BLaER1 (cell line): ENCODE data around the gene BRD3.
"Not testable (repeated sequence)": the region's sequence is repeated elsewhere in the genome, so short reads cannot be mapped to it uniquely, and the experiment has no call there.

ENCODE experiments used
- H3K27ac ChIP-seq: shearing (Covaris generic); formaldehyde crosslinking; 2 replicates; pipeline ENCODE4 v1.8.1; 2022
- H3K27me3 ChIP-seq: shearing (Covaris generic); formaldehyde crosslinking; 2 replicates; pipeline ENCODE4 v1.8.1; 2022
- H3K36me3 ChIP-seq: shearing (Covaris generic); formaldehyde crosslinking; 2 replicates; pipeline ENCODE4 v1.8.1; 2022
- H3K4me1 ChIP-seq: shearing (Covaris generic); formaldehyde crosslinking; 2 replicates; pipeline ENCODE4 v1.8.1; 2022
- H3K4me2 ChIP-seq: shearing (Covaris generic); formaldehyde crosslinking; 2 replicates; pipeline ENCODE4 v1.8.1; 2022
- H3K4me3 ChIP-seq: shearing (Covaris generic); formaldehyde crosslinking; 2 replicates; pipeline ENCODE4 v1.8.1; 2022
- H3K9ac ChIP-seq: shearing (Covaris generic); formaldehyde crosslinking; 2 replicates; pipeline ENCODE4 v1.8.1; 2022
- H3K9me3 ChIP-seq: shearing (Covaris generic); formaldehyde crosslinking; 2 replicates; pipeline ENCODE4 v1.8.1; 2022
- H4K20me1 ChIP-seq: shearing (Covaris generic); formaldehyde crosslinking; 2 replicates; pipeline ENCODE4 v1.8.1; 2022
- Cebpa-rat ChIP-seq: shearing (Covaris generic); IDR thresholded peaks from 2 replicates; pipeline ENCODE4 v1.8.1; 2022

Gene BRD3

GRCh38 chr9:134088063-134088725 lies 20.4 kb upstream of the BRD3 start:
- Histone ChIP-seq H3K4me2 (no peak overlapping the region), H3K4me1 (no peaks in the 10 kb centered on the region), H3K27ac (no peak overlapping the region), H3K27me3 (no peaks in the 10 kb centered on the region), H3K4me3 (no peak overlapping the region), H4K20me1 (no peaks in the 10 kb centered on the region), H3K9ac (no peak overlapping the region), H3K9me3 (peaks cover 10% of the 10 kb centered on the region; the same call in 1 of the 2 replicates), H3K36me3 (no peaks in the 10 kb centered on the region)
- TF ChIP-seq Cebpa-rat = no peak

- Histone ChIP-seq H3K27ac (no peak overlapping the region), H4K20me1 (no peaks in the 10 kb centered on the region), H3K9ac (no peak overlapping the region), H3K4me2 (no peak overlapping the region), H3K36me3 (no peaks in the 10 kb centered on the region), H3K4me3 (no peak overlapping the region), H3K9me3 (peaks cover 19% of the 10 kb centered on the region), H3K27me3 (no peaks in the 10 kb centered on the region), H3K4me1 (no peaks in the 10 kb centered on the region)
- no peak for TF ChIP-seq Cebpa-rat
Observed at GRCh38 chr9:134085674-134086073, 17.8 kb upstream of the BRD3 start.

- H3K9me3 ChIP-seq = peaks cover 36% of the 10 kb centered on the region
- H4K20me1 ChIP-seq = no peaks in the 10 kb centered on the region
- no peaks in the 10 kb centered on the region for H3K4me1 ChIP-seq
- H3K27me3 ChIP-seq = no peaks in the 10 kb centered on the region
- no peak overlapping the region for H3K27ac ChIP-seq
- no peaks in the 10 kb centered on the region for H3K36me3 ChIP-seq
- H3K9ac ChIP-seq = no peak overlapping the region
- TF ChIP-seq Cebpa-rat = no peak
- no peak overlapping the region for H3K4me2 ChIP-seq
- no peak overlapping the region for H3K4me3 ChIP-seq
Observed at GRCh38 chr9:134083451-134083850, 15.6 kb upstream of the BRD3 start.

GRCh38 chr9:134076644-134077043 lies 8.8 kb upstream of the BRD3 start:
- Histone ChIP-seq H3K27me3 (no peaks in the 10 kb centered on the region), H3K4me1 (no peaks in the 10 kb centered on the region), H3K36me3 (no peaks in the 10 kb centered on the region), H3K4me2 (no peak overlapping the region), H3K9me3 (peaks cover 44% of the 10 kb centered on the region), H3K4me3 (no peak overlapping the region), H3K9ac (no peak overlapping the region), H4K20me1 (no peaks in the 10 kb centered on the region), H3K27ac (no peak overlapping the region)
- TF ChIP-seq Cebpa-rat = no peak

- not testable (repeated sequence) for H3K4me3 ChIP-seq, H3K27ac ChIP-seq, H3K4me2 ChIP-seq, H3K4me1 ChIP-seq, H3K36me3 ChIP-seq, H3K9ac ChIP-seq, H3K27me3 ChIP-seq, H4K20me1 ChIP-seq
- peaks cover 35% of the 10 kb centered on the region for H3K9me3 ChIP-seq
Observed at GRCh38 chr9:134075689-134076088, 7.9 kb upstream of the BRD3 start.

- H3K9ac ChIP-seq = no peak overlapping the region
- no peaks in the 10 kb centered on the region for H3K27me3 ChIP-seq
- no peaks in the 10 kb centered on the region for H4K20me1 ChIP-seq
- no peak overlapping the region for H3K4me2 ChIP-seq
- no peak overlapping the region for H3K27ac ChIP-seq
- no peaks in the 10 kb centered on the region for H3K36me3 ChIP-seq
- peaks cover 10% of the 10 kb centered on the region for H3K4me1 ChIP-seq
- H3K4me3 ChIP-seq = no peak overlapping the region
- TF ChIP-seq Cebpa-rat = no peak
- H3K9me3 ChIP-seq = peaks cover 18% of the 10 kb centered on the region
Observed at GRCh38 chr9:134073500-134073899, 5.7 kb upstream of the BRD3 start.

- not testable (repeated sequence) for H3K36me3 ChIP-seq, H3K27ac ChIP-seq, H3K9ac ChIP-seq, H4K20me1 ChIP-seq, H3K4me1 ChIP-seq, H3K4me2 ChIP-seq, H3K27me3 ChIP-seq
- Histone ChIP-seq H3K9me3 (peaks cover 15% of the 10 kb centered on the region), H3K4me3 (0 out of 2 replicates have a peak overlapping the region, but pooled peaks have one; percentile 4)
Observed at GRCh38 chr9:134072683-134073082, 4.9 kb upstream of the BRD3 start.

- Histone ChIP-seq H3K4me1 (peaks cover 12% of the 10 kb centered on the region), H3K9me3 (no peaks in the 10 kb centered on the region), H3K4me3 (no peak overlapping the region), H3K27me3 (no peaks in the 10 kb centered on the region), H3K9ac (no peak overlapping the region), H3K4me2 (no peak overlapping the region), H3K27ac (no peak overlapping the region), H4K20me1 (peaks cover 12% of the 10 kb centered on the region), H3K36me3 (no peaks in the 10 kb centered on the region)
- TF ChIP-seq Cebpa-rat = no peak
Observed at GRCh38 chr9:134071149-134071548, 3.3 kb upstream of the BRD3 start.

- H3K4me2 ChIP-seq = peak overlapping the region; percentile 78
- H4K20me1 ChIP-seq = peaks cover 26% of the 10 kb centered on the region
- H3K4me1 ChIP-seq = peaks cover 26% of the 10 kb centered on the region
- H3K36me3 ChIP-seq = peaks cover 4% of the 10 kb centered on the region; the same call in 1 of the 2 replicates
- no peak overlapping the region; the same call in 1 of the 2 replicates for H3K4me3 ChIP-seq
- no peaks in the 10 kb centered on the region for H3K27me3 ChIP-seq
- no peak overlapping the region for H3K9ac ChIP-seq
- H3K9me3 ChIP-seq = no peaks in the 10 kb centered on the region
- no peak overlapping the region for H3K27ac ChIP-seq
- TF ChIP-seq Cebpa-rat = no peak
Observed at GRCh38 chr9:134069480-134070399, 1.9 kb upstream of the BRD3 start.

- peak overlapping the region; percentile 78 for H3K4me2 ChIP-seq
- H3K4me3 ChIP-seq = peak overlapping the region; percentile 82
- H3K9me3 ChIP-seq = no peaks in the 10 kb centered on the region
- no peak for TF ChIP-seq Cebpa-rat
- no peaks in the 10 kb centered on the region for H3K27me3 ChIP-seq
- peaks cover 9% of the 10 kb centered on the region; the same call in 1 of the 2 replicates for H3K36me3 ChIP-seq
- H3K27ac ChIP-seq = peak overlapping the region; percentile 87
- peak overlapping the region; percentile 84 for H3K9ac ChIP-seq
- H4K20me1 ChIP-seq = peaks cover 35% of the 10 kb centered on the region
- H3K4me1 ChIP-seq = peaks cover 35% of the 10 kb centered on the region
Observed at GRCh38 chr9:134068744-134069479, 1.1 kb upstream of the BRD3 start.
